H9 (cell line): Measurements from ENCODE around the gene APP. TPM values are rescaled to one million over a fixed set of nuclear protein-coding genes. Genes with fewer than 3 reads are reported as not detected.

Experiments
- DNase-seq: peaks from one replicate; pipeline ENCODE4 v3.0.0-alpha.2; 2017
- H2AFZ ChIP-seq: one replicate; pipeline ENCODE4 v1.6.1; 2013; ENCODE audit warnings: mild to moderate bottlenecking, low read length, control low read depth, moderate library complexity
- H2AK5ac ChIP-seq: 2 replicates; pipeline ENCODE4 v1.6.1; 2013; ENCODE audit warnings: low read length, control low read depth, mixed read lengths; ENCODE audit not compliant: insufficient read length
- H2BK120ac ChIP-seq: one replicate; pipeline ENCODE4 v1.6.1; 2013; ENCODE audit warnings: low read depth, mild to moderate bottlenecking, low read length, control low read depth, inconsistent platforms; ENCODE audit not compliant: poor library complexity, severe bottlenecking
- H2BK12ac ChIP-seq: 2 replicates; pipeline ENCODE4 v1.6.1; 2013; ENCODE audit warnings: low read length, control low read depth, mixed read lengths, low read depth; ENCODE audit not compliant: insufficient read length
- H2BK15ac ChIP-seq: 2 replicates; pipeline ENCODE4 v1.6.1; 2013; ENCODE audit warnings: low read depth, low read length, control low read depth
- H2BK20ac ChIP-seq: one replicate; pipeline ENCODE4 v1.6.1; 2013; ENCODE audit warnings: low read depth, mild to moderate bottlenecking, low read length, control low read depth, inconsistent platforms; ENCODE audit not compliant: poor library complexity, severe bottlenecking
- H2BK5ac ChIP-seq: 2 replicates; pipeline ENCODE4 v1.6.1; 2013; ENCODE audit warnings: low read length, control low read depth, mixed read lengths; ENCODE audit not compliant: insufficient read length
- H3K14ac ChIP-seq: 2 replicates; pipeline ENCODE4 v1.6.1; 2013; ENCODE audit warnings: low read length, control low read depth; ENCODE audit not compliant: insufficient read depth
- H3K18ac ChIP-seq: 2 replicates; pipeline ENCODE4 v1.6.1; 2013; ENCODE audit warnings: low read depth, mild to moderate bottlenecking, mixed read lengths, low read length, control low read depth; ENCODE audit not compliant: insufficient read length
- H3K23ac ChIP-seq: 2 replicates; pipeline ENCODE4 v1.6.1; 2013; ENCODE audit warnings: low read length, control low read depth, mixed read lengths, low read depth; ENCODE audit not compliant: insufficient read length
- H3K23me2 ChIP-seq: 2 replicates; pipeline ENCODE4 v1.6.1; 2013; ENCODE audit warnings: low read depth, mild to moderate bottlenecking, mixed read lengths, low read length, control low read depth; ENCODE audit not compliant: insufficient read length, poor library complexity, severe bottlenecking
- H3K27ac ChIP-seq: 2 replicates; pipeline ENCODE4 v1.5.1; 2013; ENCODE audit warnings: low read length, control low read depth, mixed read lengths, low read depth; ENCODE audit not compliant: insufficient read length
- H3K27me3 ChIP-seq: 2 replicates; pipeline ENCODE4 v1.6.1; 2013; ENCODE audit warnings: low read length, control low read depth, inconsistent platforms; ENCODE audit not compliant: insufficient read depth
- H3K4ac ChIP-seq: 2 replicates; pipeline ENCODE4 v1.6.1; 2013; ENCODE audit warnings: low read depth, mild to moderate bottlenecking, control low read depth, inconsistent platforms, low read length, moderate library complexity
- H3K4me1 ChIP-seq: 2 replicates; pipeline ENCODE4 v1.6.1; 2013; ENCODE audit warnings: low read length, control low read depth, inconsistent platforms; ENCODE audit not compliant: insufficient read depth
- H3K4me2 ChIP-seq: 2 replicates; pipeline ENCODE4 v1.6.1; 2013; ENCODE audit warnings: low read length, control low read depth, mixed read lengths; ENCODE audit not compliant: insufficient read length, insufficient read depth
- H3K56ac ChIP-seq: 2 replicates; pipeline ENCODE4 v1.6.1; 2013; ENCODE audit warnings: low read depth, mild to moderate bottlenecking, mixed read lengths, low read length, control low read depth; ENCODE audit not compliant: insufficient read length
- H3K79me1 ChIP-seq: 2 replicates; pipeline ENCODE4 v1.6.1; 2013; ENCODE audit warnings: low read depth, mild to moderate bottlenecking, moderate library complexity, low read length, control low read depth, inconsistent platforms; ENCODE audit not compliant: insufficient read depth, poor library complexity, severe bottlenecking
- H3K79me2 ChIP-seq: 2 replicates; pipeline ENCODE4 v1.6.1; 2013; ENCODE audit warnings: low read length, control low read depth, inconsistent platforms; ENCODE audit not compliant: insufficient read depth
- H3K9ac ChIP-seq: 2 replicates; pipeline ENCODE4 v1.6.1; 2013; ENCODE audit warnings: low read length, control low read depth, mixed read lengths; ENCODE audit not compliant: insufficient read length; ENCODE audit errors: extremely low read depth
- H3K9me3 ChIP-seq: one replicate; pipeline ENCODE4 v1.6.1; 2013; ENCODE audit warnings: low read depth, low read length, inconsistent platforms; ENCODE audit not compliant: control insufficient read depth
- H3T11ph ChIP-seq: one replicate; pipeline ENCODE4 v1.6.1; 2013; ENCODE audit warnings: mild to moderate bottlenecking, low read length, control low read depth, inconsistent platforms
- H4K20me1 ChIP-seq: one replicate; pipeline ENCODE4 v1.6.1; 2013; ENCODE audit not compliant: control insufficient read depth, insufficient read length, insufficient read depth
- H4K5ac ChIP-seq: 2 replicates; pipeline ENCODE4 v1.6.1; 2013; ENCODE audit warnings: low read depth, mild to moderate bottlenecking, mixed read lengths, low read length, control low read depth; ENCODE audit not compliant: insufficient read length
- H4K8ac ChIP-seq: replicated peaks from 2 replicates; pipeline ENCODE4 v1.6.1; 2013; ENCODE audit warnings: low read length, control low read depth, mixed read lengths, low read depth; ENCODE audit not compliant: insufficient read length
- H4K91ac ChIP-seq: 2 replicates; pipeline ENCODE4 v1.6.1; 2013; ENCODE audit warnings: low read depth, mild to moderate bottlenecking, moderate library complexity, mixed read lengths, low read length, control low read depth; ENCODE audit not compliant: insufficient read length
- H3K27ac Mint-ChIP-seq, 3 experiments: 2 replicates in 2 of 3; 3 replicates in 1 of 3; pipeline ENCODE4 v1.8.0; 2020 to 2021; ENCODE audit warnings: mixed read lengths in 3 of 3, mild to moderate bottlenecking in 1 of 3, moderate library complexity in 1 of 3
- H3K27me3 Mint-ChIP-seq: 2 replicates; pipeline ENCODE4 v1.8.0; 2021; ENCODE audit warnings: low read depth, mild to moderate bottlenecking, moderate library complexity, mixed read lengths
- H3K36me3 Mint-ChIP-seq, 3 experiments: 2 replicates in 2 of 3; 3 replicates in 1 of 3; pipeline ENCODE4 v1.8.0; 2020 to 2021; ENCODE audit warnings: low read depth in 3 of 3, mixed read lengths in 3 of 3; ENCODE audit not compliant: insufficient read depth in 1 of 3
- H3K4me1 Mint-ChIP-seq, 2 experiments: 2 replicates each; pipeline ENCODE4 v1.8.0; 2020; ENCODE audit warnings: mixed read lengths in 2 of 2
- H3K4me3 Mint-ChIP-seq, 2 experiments: 2 replicates in 1 of 2; 3 replicates in 1 of 2; pipeline ENCODE4 v1.8.0; 2020 to 2021; ENCODE audit warnings: mild to moderate bottlenecking in 2 of 2, mixed read lengths in 2 of 2, moderate library complexity in 1 of 2
- H3K9me3 Mint-ChIP-seq, 2 experiments: 2 replicates in 1 of 2; 3 replicates in 1 of 2; pipeline ENCODE4 v1.8.0; 2020; ENCODE audit warnings: mild to moderate bottlenecking in 2 of 2, mixed read lengths in 2 of 2, moderate library complexity in 1 of 2
- CTCF ChIP-seq: fragments of 200-600 bp; sonication (generic); conservative IDR thresholded peaks from 3 replicates; pipeline ENCODE4 v1.8.0; 2021; ENCODE audit warnings: antibody characterized with exemption, mild to moderate bottlenecking
- WGBS: extraction: QIAGEN DNeasy Blood & Tissue Kit; methylation state at CpG from one replicate; pipeline ENCODE4 v1.1.7; 2013; ENCODE audit warnings: missing lambda C conversion rate, low lambda C conversion rate, mixed read lengths; ENCODE audit not compliant: insufficient read length; ENCODE audit errors: extremely low coverage; 5-methylcytosine and 5-hydroxymethylcytosine counted together
- total RNA-seq: library from RNA; stranded (reverse); gene quantifications from 2 replicates; pipeline ENCODE4 v1.2.1, GENCODE V29; 2021

APP gene
- total RNA-seq, 1 experiment from 2014 or later, result 380 TPM

- Histone ChIP-seq H2BK15ac (no peak overlapping the region), H3K9ac (no peak overlapping the region), H3K9me3 (no peaks in the 10 kb centered on the region), H2BK5ac (no peak overlapping the region), H3K4ac (no peak overlapping the region), H2AFZ (no peak overlapping the region), H2BK20ac (no peak overlapping the region), H4K91ac (no peak overlapping the region), H3K79me2 (peaks cover 22% of the 10 kb centered on the region; the same call in 1 of the 2 replicates), H4K20me1 (no peaks in the 10 kb centered on the region), H4K8ac (no peak overlapping the region), H3K23ac (no peak overlapping the region), H2BK120ac (no peak overlapping the region), H3K27me3 (no peaks in the 10 kb centered on the region), H3K18ac (no peak overlapping the region), H3K4me2 (no peak overlapping the region), H3K79me1 (no peaks in the 10 kb centered on the region), H3K4me1 (peaks cover 6% of the 10 kb centered on the region; the same call in 1 of the 2 replicates), H3K27ac (no peak overlapping the region), H3T11ph (no peak overlapping the region), H3K14ac (no peak overlapping the region), H4K5ac (no peak overlapping the region), H2AK5ac (no peak overlapping the region), H2BK12ac (no peak overlapping the region), H3K56ac (no peak overlapping the region), H3K23me2 (no peaks in the 10 kb centered on the region)
- TF ChIP-seq CTCF, result no peak
- Mint-ChIP-seq H3K27me3 (no peaks in the 10 kb centered on the region), H3K4me1 (peaks cover 30 to 42% of the 10 kb centered on the region in 2 experiments), H3K9me3 (no peaks in the 10 kb centered on the region), H3K4me3 (no peak overlapping the region), H3K36me3 (peaks cover 29 to 46% (median 42%) of the 10 kb centered on the region in 3 experiments), H3K27ac (no peak overlapping the region)
- no peak for DNase-seq
- WGBS, result no CpG with 5 or more reads among the region's 4 CpGs
Observed at GRCh38 chr21:26087223-26087918, 83.2 kb downstream of the APP start.
